NCI-H2107 treated with DMSO at 0.1 percent for 48 hours (cell line): ENCODE measurements around the gene ARMC12.
"Not testable (repeated sequence)": the region's sequence is repeated elsewhere in the genome, so short reads cannot be mapped to it uniquely, and the experiment has no call there.

Experiments
- DNase-seq: peaks from one replicate; lab custom pipeline; 2025; ENCODE audit not compliant: unreplicated experiment; lab: John Stamatoyannopoulos, UW

Gene ARMC12

GRCh38 chr6:35734319-35734718 is 2.5 kb upstream of the ARMC12 start:
- not testable (repeated sequence) for DNase-seq

GRCh38 chr6:35735452-35735851 is 1.4 kb upstream of the ARMC12 start:
- DNase-seq, result no peak

GRCh38 chr6:35736253-35736894 is 458 bp upstream of the ARMC12 start:
- DNase-seq, result peak; percentile 12

GRCh38 chr6:35737413-35738211 is 780 bp downstream of the ARMC12 start:
- peak; percentile 49 for DNase-seq

- no peak for DNase-seq
Observed at GRCh38 chr6:35739645-35740524, 3.1 kb downstream of the ARMC12 start.

GRCh38 chr6:35742842-35743241 is 6.0 kb downstream of the ARMC12 start:
- no peak for DNase-seq

GRCh38 chr6:35745509-35745908 is 8.7 kb downstream of the ARMC12 start:
- no peak for DNase-seq

- no peak for DNase-seq
Observed at GRCh38 chr6:35746516-35746915, 9.7 kb downstream of the ARMC12 start.

- no peak for DNase-seq
Observed at GRCh38 chr6:35747877-35748276, 11.0 kb downstream of the ARMC12 start.

- DNase-seq, result no peak
Observed at GRCh38 chr6:35750557-35750956, 13.7 kb downstream of the ARMC12 start.

GRCh38 chr6:35751594-35751993 is 14.8 kb downstream of the ARMC12 start:
- DNase-seq, result no peak

GRCh38 chr6:35752330-35752729 is 15.5 kb downstream of the ARMC12 start:
- no peak for DNase-seq

GRCh38 chr6:35754452-35755277 is 17.8 kb downstream of the ARMC12 start:
- DNase-seq, result peak; percentile 32

- no peak for DNase-seq
Observed at GRCh38 chr6:35755278-35755924, 18.6 kb downstream of the ARMC12 start.

GRCh38 chr6:35757456-35758123 is 20.8 kb downstream of the ARMC12 start:
- no peak for DNase-seq

GRCh38 chr6:35759426-35759825 is 22.6 kb downstream of the ARMC12 start:
- no peak for DNase-seq

GRCh38 chr6:35765739-35766138 is 28.9 kb downstream of the ARMC12 start:
- no peak for DNase-seq

- no peak for DNase-seq
Observed at GRCh38 chr6:35769211-35769610, 32.4 kb downstream of the ARMC12 start.

- no peak for DNase-seq
Observed at GRCh38 chr6:35771343-35771627, 34.5 kb downstream of the ARMC12 start.
